IMR-90 (cell line): Measurements from ENCODE around the gene LRRC7. TPM values are rescaled to one million over a fixed set of nuclear protein-coding genes. Genes with fewer than 3 reads are reported as not detected.

Experiments
- ATAC-seq: fragments of 200-7000 bp; cut with Tn5 transposase; 2 replicates; pipeline ENCODE4 v1.9.1; 2020; ENCODE audit warnings: low read depth, mild to moderate bottlenecking, moderate library complexity
- BruUV-seq: library from RNA; stranded (reverse); fragments of 400-500 nt; replicated peaks from 2 replicates; lab custom pipeline; 2021; lab: Mats Ljungman, UMichigan
- CTCF ChIA-PET: fragments of 300-600 bp; formaldehyde crosslinking; extraction: SDS; loops from one replicate; lab custom pipeline; 2021; ENCODE audit warnings: antibody characterized with exemption; lab: Yijun Ruan, JAX
- POLR2A ChIA-PET: fragments of 300-600 bp; sonication (Branson Sonifier 250); formaldehyde crosslinking; loops from one replicate; lab custom pipeline; 2022; ENCODE audit warnings: antibody characterized with exemption; ENCODE audit not compliant: unreplicated experiment; lab: Charles Lee
- DNase-seq: peaks from one replicate; pipeline ENCODE4 v3.0.0; 2013
- H2AFZ ChIP-seq: replicated peaks from 2 replicates; pipeline ENCODE3; 2013; ENCODE audit warnings: low read length, mild to moderate bottlenecking; ENCODE audit not compliant: poor library complexity
- H2AK5ac ChIP-seq: 2 replicates; pipeline ENCODE4 v1.6.1; 2013; ENCODE audit warnings: low read depth, low read length, inconsistent platforms
- H2AK9ac ChIP-seq: replicated peaks from 2 replicates; pipeline ENCODE3; 2013; ENCODE audit warnings: mild to moderate bottlenecking, low read depth, low read length, moderate library complexity; ENCODE audit not compliant: poor library complexity
- H2BK120ac ChIP-seq: 2 replicates; pipeline ENCODE4 v1.6.1; 2013; ENCODE audit warnings: low read depth, low read length, inconsistent platforms
- H2BK15ac ChIP-seq: 3 replicates; pipeline ENCODE4 v1.6.1; 2013; ENCODE audit warnings: low read depth, low read length, inconsistent platforms
- H2BK20ac ChIP-seq: 2 replicates; pipeline ENCODE4 v1.6.1; 2013; ENCODE audit warnings: low read depth, mild to moderate bottlenecking, inconsistent platforms, low read length, moderate library complexity
- H2BK5ac ChIP-seq: 2 replicates; pipeline ENCODE4 v1.6.1; 2013; ENCODE audit warnings: mild to moderate bottlenecking, low read depth, low read length, inconsistent platforms; ENCODE audit not compliant: poor library complexity, severe bottlenecking
- H3K14ac ChIP-seq: replicated peaks from 2 replicates; pipeline ENCODE4 v1.6.1; 2013; ENCODE audit warnings: low read depth, low read length, inconsistent platforms
- H3K18ac ChIP-seq: 2 replicates; pipeline ENCODE4 v1.6.1; 2013; ENCODE audit warnings: low read depth, low read length, control low read depth
- H3K23ac ChIP-seq: 2 replicates; pipeline ENCODE4 v1.6.1; 2013; ENCODE audit warnings: low read depth, low read length, inconsistent platforms
- H3K27ac ChIP-seq: 2 replicates; pipeline ENCODE4 v1.5.1; 2013; ENCODE audit warnings: mild to moderate bottlenecking, control low read depth, low read length; ENCODE audit not compliant: insufficient read depth
- H3K27me3 ChIP-seq: 2 replicates; pipeline ENCODE4 v1.6.1; 2013; ENCODE audit warnings: low read length; ENCODE audit not compliant: control insufficient read depth, insufficient read depth
- H3K36me3 ChIP-seq: 2 replicates; pipeline ENCODE4 v1.6.1; 2013; ENCODE audit warnings: low read length, mixed read lengths; ENCODE audit not compliant: control insufficient read depth, insufficient read depth
- H3K4ac ChIP-seq: 2 replicates; pipeline ENCODE4 v1.6.1; 2013; ENCODE audit warnings: low read depth, low read length, inconsistent platforms
- H3K4me1 ChIP-seq: 2 replicates; pipeline ENCODE4 v1.6.1; 2013; ENCODE audit warnings: low read length, mixed read lengths; ENCODE audit not compliant: control insufficient read depth, insufficient read depth
- H3K4me2 ChIP-seq: 2 replicates; pipeline ENCODE4 v1.6.1; 2013; ENCODE audit warnings: low read depth, mild to moderate bottlenecking, control low read depth, low read length, moderate library complexity
- H3K4me3 ChIP-seq: 2 replicates; pipeline ENCODE4 v1.5.1; 2013; ENCODE audit warnings: low read depth, mild to moderate bottlenecking, control low read depth, low read length, moderate library complexity; ENCODE audit not compliant: insufficient read depth
- H3K56ac ChIP-seq: 2 replicates; pipeline ENCODE4 v1.6.1; 2013; ENCODE audit warnings: low read length, inconsistent platforms; ENCODE audit not compliant: insufficient read depth; ENCODE audit errors: extremely low read depth
- H3K79me1 ChIP-seq, 2 experiments: 2 replicates each; pipeline ENCODE4 v1.6.1; 2013; ENCODE audit warnings: low read length in 2 of 2, inconsistent platforms in 1 of 2, low read depth in 1 of 2
- H3K9ac ChIP-seq: 2 replicates; pipeline ENCODE4 v1.6.1; 2013; ENCODE audit warnings: low read depth, low read length, control low read depth
- H3K9me1 ChIP-seq: 2 replicates; pipeline ENCODE4 v1.6.1; 2013; ENCODE audit warnings: low read length, inconsistent platforms; ENCODE audit not compliant: insufficient read depth
- H3K9me3 ChIP-seq: 2 replicates; pipeline ENCODE4 v1.6.1; 2013; ENCODE audit warnings: low read length; ENCODE audit not compliant: control insufficient read depth, insufficient read depth
- H4K20me1 ChIP-seq: 2 replicates; pipeline ENCODE4 v1.6.1; 2013; ENCODE audit warnings: low read length, inconsistent platforms; ENCODE audit not compliant: insufficient read depth
- H4K5ac ChIP-seq: 2 replicates; pipeline ENCODE4 v1.6.1; 2013; ENCODE audit warnings: mild to moderate bottlenecking, low read depth, low read length, control low read depth
- H4K8ac ChIP-seq, 2 experiments: 2 replicates each; pipeline ENCODE4 v1.6.1; 2013; ENCODE audit warnings: low read depth in 2 of 2, low read length in 2 of 2, control low read depth in 1 of 2, inconsistent platforms in 1 of 2
- H4K91ac ChIP-seq: 2 replicates; pipeline ENCODE4 v1.6.1; 2013; ENCODE audit warnings: low read depth, low read length, inconsistent platforms; ENCODE audit not compliant: insufficient read depth
- BHLHE40 ChIP-seq: fragments of 150-350 bp; IDR thresholded peaks from 2 replicates; pipeline ENCODE4 v1.6.1; 2016; ENCODE audit warnings: mild to moderate bottlenecking, low read depth, low read length
- CHD1 ChIP-seq: IDR thresholded peaks from 2 replicates; pipeline ENCODE4 v1.6.1; 2012; ENCODE audit warnings: low read depth, low read length, improper control_type of control experiment
- CTCF ChIP-seq: conservative IDR thresholded peaks from 2 replicates; pipeline ENCODE4 v1.5.1; 2012; ENCODE audit warnings: mild to moderate bottlenecking, low read depth, low read length, improper control_type of control experiment
- ELK1 ChIP-seq: fragments of 150-350 bp; IDR thresholded peaks from 2 replicates; pipeline ENCODE4 v1.6.1; 2016; ENCODE audit warnings: low read depth, mild to moderate bottlenecking, low read length, moderate library complexity, borderline replicate concordance
- FOS ChIP-seq: fragments of 150-350 bp; IDR thresholded peaks from 2 replicates; pipeline ENCODE4 v1.6.1; 2016; ENCODE audit warnings: low read depth, low read length
- MAFK ChIP-seq: IDR thresholded peaks from 2 replicates; pipeline ENCODE4 v1.6.1; 2012; ENCODE audit warnings: low read depth, low read length, improper control_type of control experiment
- MXI1 ChIP-seq: IDR thresholded peaks from 2 replicates; pipeline ENCODE4 v1.6.1; 2012; ENCODE audit warnings: low read depth, mild to moderate bottlenecking, low read length, moderate library complexity, borderline replicate concordance
- NFE2L2 ChIP-seq: fragments of 150-350 bp; IDR thresholded peaks from 2 replicates; pipeline ENCODE4 v1.6.1; 2016; ENCODE audit warnings: low read depth, mild to moderate bottlenecking, low read length
- POLR2A ChIP-seq: IDR thresholded peaks from 2 replicates; pipeline ENCODE4 v1.6.1; 2012; ENCODE audit warnings: mild to moderate bottlenecking, low read depth, low read length
- RAD21 ChIP-seq: IDR thresholded peaks from 2 replicates; pipeline ENCODE4 v1.6.1; 2012; ENCODE audit warnings: low read length, improper control_type of control experiment
- RFX5 ChIP-seq: IDR thresholded peaks from 2 replicates; pipeline ENCODE4 v1.8.0; 2012; ENCODE audit warnings: low read depth, mild to moderate bottlenecking, low read length, moderate library complexity
- SMC3 ChIP-seq: fragments of 150-350 bp; IDR thresholded peaks from 2 replicates; pipeline ENCODE4 v1.6.1; 2016; ENCODE audit warnings: low read depth, mild to moderate bottlenecking, antibody characterized with exemption, low read length, moderate library complexity
- USF2 ChIP-seq: fragments of 150-350 bp; IDR thresholded peaks from 2 replicates; pipeline ENCODE4 v1.6.1; 2017; ENCODE audit warnings: mild to moderate bottlenecking, antibody characterized with exemption, low read length, low read depth
- dilution Hi-C: fragments of 300-500 bp; cut with HindIII; formaldehyde crosslinking; loops from one replicate; pipeline ENCODE4 v1.14.3; 2018; ENCODE audit warnings: low sequenced_read_pairs; ENCODE audit not compliant: unreplicated experiment
- in situ Hi-C: fragments of 300-500 bp; cut with MboI; formaldehyde crosslinking; loops from 3 replicates; pipeline ENCODE4 v1.14.3; 2019; ENCODE audit warnings: low sequenced_read_pairs, inconsistent platforms, mixed read lengths
- intact Hi-C: fragments of 100-400 bp; cut with micrococcal nuclease; formaldehyde crosslinking; loops from 2 replicates; pipeline ENCODE4 v1.10.0; 2022
- polyA plus RNA-seq, 3 experiments: library from polyadenylated mRNA; depleted of rRNA; stranded (reverse); fragments of >200 nt; gene quantifications; 2 replicates each; pipeline ENCODE4 v1.2.3, GENCODE V29; 2012; ENCODE audit warnings: low replicate concordance in 1 of 3
- total RNA-seq: library from RNA; depleted of rRNA; stranded (reverse); fragments of >200 nt; gene quantifications from 2 replicates; pipeline ENCODE4 v1.2.3, GENCODE V29; 2012

The LRRC7 gene
- total and polyA plus RNA-seq, 2 of the 4 experiments (the other 2 are of a cell fraction): under 0.01 to 0.02 TPM

DNA sequence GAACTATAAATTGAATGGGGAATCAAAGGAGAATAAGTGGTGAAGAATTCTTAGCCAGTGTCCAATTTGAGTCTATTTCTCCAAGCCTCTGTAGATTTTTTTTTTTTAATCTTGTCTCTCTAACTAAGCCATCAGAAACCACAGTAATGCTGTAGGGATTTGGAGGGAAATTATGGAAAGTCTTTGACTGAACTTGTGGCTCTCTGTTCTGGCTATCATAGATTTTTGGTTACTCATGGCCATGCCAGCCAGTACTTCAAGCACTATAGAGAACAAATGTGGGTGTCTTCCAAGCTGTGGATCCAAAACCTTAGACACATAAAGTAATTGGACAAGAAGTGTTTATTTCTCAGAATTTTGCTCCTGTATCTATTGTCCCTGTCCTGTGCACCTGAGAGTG is 489.8 kb downstream of the LRRC7 start:
- Histone ChIP-seq H4K91ac (no peak overlapping the region), H3K9me1 (no peaks in the 10 kb centered on the region), H3K4me2 (no peak overlapping the region), H3K9ac (no peak overlapping the region), H2AK5ac (no peak overlapping the region), H2AK9ac (no peak overlapping the region), H3K4me3 (no peak overlapping the region), H2BK5ac (no peak overlapping the region), H2BK20ac (no peak overlapping the region), H3K14ac (no peak overlapping the region), H3K27me3 (no peaks in the 10 kb centered on the region), H3K23ac (no peak overlapping the region), H2AFZ (no peak overlapping the region), H4K20me1 (no peaks in the 10 kb centered on the region), H3K4me1 (no peaks in the 10 kb centered on the region), H2BK120ac (no peak overlapping the region), H4K5ac (no peak overlapping the region), H3K79me1 (no peaks in the 10 kb centered on the region), H3K27ac (no peak overlapping the region), H3K18ac (no peak overlapping the region), H4K8ac (no peak overlapping the region), H2BK15ac (no peak overlapping the region), H3K36me3 (no peaks in the 10 kb centered on the region), H3K9me3 (no peaks in the 10 kb centered on the region), H3K56ac (no peak overlapping the region), H3K4ac (no peak overlapping the region)
- TF ChIP-seq RFX5: no peak
- TF ChIP-seq RAD21: no peak
- TF ChIP-seq ELK1: no peak
- TF ChIP-seq MXI1: no peak
- no peak for TF ChIP-seq USF2
- no peak for TF ChIP-seq FOS
- TF ChIP-seq CTCF: no peak
- no peak for TF ChIP-seq MAFK
- no peak for TF ChIP-seq CHD1
- TF ChIP-seq BHLHE40: no peak
- TF ChIP-seq SMC3: no peak
- TF ChIP-seq NFE2L2: no peak
- no peak for TF ChIP-seq POLR2A
- no peak for DNase-seq
- intact Hi-C loops (no loop called here), dilution Hi-C loops (no loop called here), in situ Hi-C loops (no loop called here)
- CTCF ChIA-PET: interaction anchor here (0.7 kb wide), 2 partner anchors 13 to 318 kb away, joined by 4 to 6 read pairs; no protein-coding TSS in a partner anchor
- no peak for ATAC-seq
- POLR2A ChIA-PET: no interaction called here
- BruUV-seq: no TSS peak
